Inferior parietal cortex (tissue), 1 donor: ENCODE results near the gene BRF1.
A peak's percentile ranks its signal among the peaks of the same experiment; 100 is the strongest.
"Not testable (repeated sequence)": the region's sequence is repeated elsewhere in the genome, so short reads cannot be mapped to it uniquely, and the experiment has no call there.

ENCODE experiments used
- DNase-seq: peaks from one replicate; pipeline ENCODE4 v3.0.0-alpha.2; 2016; ENCODE audit errors: extremely low spot score

Gene BRF1

DNA sequence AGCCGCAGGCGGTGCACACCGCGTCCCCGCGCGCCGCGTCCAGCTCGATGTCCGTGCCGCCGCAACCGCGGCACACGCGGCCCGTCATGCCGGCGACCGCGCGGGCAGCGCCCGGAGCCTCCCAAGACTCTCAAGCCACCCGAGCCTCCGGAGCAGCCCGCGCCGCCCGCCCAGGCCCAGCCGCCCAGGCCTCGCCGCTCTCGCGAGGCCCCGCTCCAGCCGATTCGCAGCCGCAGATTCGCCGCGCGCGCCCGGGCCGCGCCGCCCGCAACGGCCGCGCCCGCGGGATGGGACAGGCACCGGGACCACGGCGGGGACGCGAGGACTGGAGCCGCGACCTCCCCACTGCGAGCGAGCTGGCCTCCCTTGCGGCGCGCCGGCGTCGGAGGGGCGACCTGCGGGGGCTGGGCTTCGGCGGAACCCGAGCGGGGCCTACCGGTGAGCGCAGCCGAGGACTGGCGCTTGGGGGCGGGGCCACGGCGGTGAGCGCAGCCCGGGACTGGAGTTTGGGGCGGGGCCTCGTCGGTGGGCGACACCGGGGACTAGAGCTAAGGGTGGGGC is at the start of gene BRF1:
Gene BRF1 (minus strand): TSS at position 460 of the 561 bp plus-strand sequence. CDS start 372 bp downstream, at position 88.
- no peak for DNase-seq

- no peak for DNase-seq
These were observed 49.2 kb upstream of the BRF1 start for GRCh38 chr14:105349992-105350391.

GRCh38 chr14:105348945-105349699 is 48.3 kb upstream of the BRF1 start:
- no peak for DNase-seq

- no peak for DNase-seq
These were observed 47.6 kb upstream of the BRF1 start for GRCh38 chr14:105348169-105348944.

GRCh38 chr14:105347587-105347968 is 46.8 kb upstream of the BRF1 start:
- no peak for DNase-seq

DNA sequence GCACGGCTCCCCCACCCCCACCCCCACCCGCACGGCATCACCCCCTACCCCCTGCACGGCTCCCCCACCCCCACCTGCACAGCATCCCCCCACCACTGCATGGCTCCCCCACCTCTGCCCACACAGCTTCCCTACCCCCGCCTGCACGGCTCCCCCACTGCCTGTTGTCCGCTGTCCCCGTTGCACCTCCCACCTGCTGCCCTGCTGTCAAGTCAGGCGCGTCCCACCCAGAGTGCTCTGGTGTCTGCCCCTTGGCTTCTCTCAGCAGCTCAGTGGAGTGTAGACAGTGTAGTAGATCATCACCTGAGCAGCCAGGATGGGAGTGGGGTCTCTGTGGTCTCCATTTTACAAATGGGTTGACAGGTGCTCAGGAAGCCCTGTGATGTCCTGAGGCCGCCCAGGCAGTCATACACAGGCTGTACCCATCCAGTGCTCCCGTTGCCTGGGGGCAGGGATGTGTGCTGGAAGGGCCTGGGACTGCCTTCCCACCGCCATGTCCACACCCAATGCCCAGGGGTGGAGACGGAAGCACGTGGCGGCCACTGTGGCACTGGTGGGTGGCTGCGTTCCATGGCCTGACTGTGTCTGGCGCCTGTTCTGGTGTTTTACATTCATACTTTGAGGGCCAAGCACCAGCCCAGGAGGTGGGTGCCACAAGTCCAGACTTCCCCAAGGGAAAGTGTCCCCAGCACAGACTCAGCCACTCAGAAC is 46.2 kb upstream of the BRF1 start:
- DNase-seq = no peak

GRCh38 chr14:105346200-105346533 is 45.4 kb upstream of the BRF1 start:
- no peak for DNase-seq

DNA sequence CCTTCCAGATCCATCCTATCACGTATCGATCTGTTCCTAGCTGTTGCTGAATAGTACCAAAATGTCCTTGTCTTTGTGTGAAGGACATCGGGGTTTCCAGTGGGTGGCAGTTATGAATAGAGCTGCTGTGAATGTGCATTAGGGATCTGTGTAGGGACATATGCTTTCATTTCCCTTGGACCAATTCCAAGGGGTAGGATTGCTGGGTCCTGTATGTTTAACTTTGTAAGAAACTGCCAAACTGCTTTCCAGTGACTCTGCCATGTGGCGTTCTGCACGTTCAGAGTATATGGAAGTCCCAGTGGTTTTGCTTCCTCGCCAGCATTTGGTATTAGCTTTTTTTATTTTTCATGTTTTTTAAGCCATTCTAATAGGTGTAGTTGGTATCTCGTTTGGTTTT is 42.4 kb upstream of the BRF1 start:
- no peak for DNase-seq

GRCh38 chr14:105340821-105341733 is 40.3 kb upstream of the BRF1 start:
- peak; percentile 57 for DNase-seq

DNA sequence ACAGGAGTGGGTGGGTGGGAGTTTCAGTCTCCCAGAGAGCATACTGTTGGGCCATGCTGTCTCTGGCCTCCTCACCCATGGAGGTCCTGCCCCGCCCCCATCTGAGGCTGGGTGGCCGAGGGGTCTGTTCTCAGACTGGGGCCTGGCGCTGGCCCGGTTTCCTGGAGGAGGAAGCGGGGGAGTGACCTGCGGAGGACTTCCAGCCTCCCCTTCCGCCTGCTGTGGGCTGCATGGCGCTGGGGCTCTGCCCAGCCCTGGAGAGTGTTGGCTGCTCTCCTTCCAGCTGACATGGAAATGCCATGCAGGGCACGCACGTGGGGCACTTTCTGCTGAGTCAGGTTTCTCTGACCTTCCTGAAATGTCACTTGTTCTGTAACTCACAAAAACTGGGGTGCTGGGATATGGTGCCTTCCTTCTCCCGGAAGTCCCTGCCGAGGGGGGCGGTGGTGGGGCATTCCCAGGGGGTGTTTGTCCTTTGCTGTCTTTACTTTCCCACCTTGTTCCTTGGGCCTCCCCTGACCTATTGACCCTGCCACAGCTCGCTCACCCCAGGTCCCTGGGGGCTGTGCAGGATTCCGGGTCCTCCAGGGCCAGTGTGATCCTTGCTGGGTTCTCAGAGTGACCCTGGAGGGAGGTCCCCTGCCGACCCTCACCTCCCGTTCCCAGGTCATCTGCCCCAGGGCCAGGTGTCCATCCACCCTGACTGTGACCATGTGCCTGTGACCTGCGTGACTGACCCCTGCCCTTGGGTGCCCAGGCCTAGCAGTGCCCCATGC is 37.4 kb upstream of the BRF1 start:
- DNase-seq = peak; percentile 45

DNA sequence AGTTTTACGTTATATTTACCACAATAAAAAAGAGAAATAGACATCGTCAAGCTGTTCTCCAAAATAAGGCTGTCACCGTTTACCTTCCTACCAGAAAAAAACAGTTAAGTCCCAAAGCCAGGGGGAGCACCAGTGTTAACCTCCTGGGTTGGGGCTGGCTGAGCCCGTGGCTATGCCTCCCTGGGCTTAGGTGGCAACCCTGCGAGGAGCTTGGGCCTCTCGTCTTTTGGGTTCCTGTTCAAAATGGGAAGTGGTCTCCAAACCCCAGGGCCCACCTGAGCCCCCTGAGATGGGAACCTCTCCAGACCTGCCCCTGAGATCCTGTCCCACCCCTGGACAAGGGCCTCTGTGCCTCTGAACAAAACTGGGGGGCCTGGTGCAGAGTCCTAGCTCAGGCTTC is 36.6 kb upstream of the BRF1 start:
- no peak for DNase-seq

DNA sequence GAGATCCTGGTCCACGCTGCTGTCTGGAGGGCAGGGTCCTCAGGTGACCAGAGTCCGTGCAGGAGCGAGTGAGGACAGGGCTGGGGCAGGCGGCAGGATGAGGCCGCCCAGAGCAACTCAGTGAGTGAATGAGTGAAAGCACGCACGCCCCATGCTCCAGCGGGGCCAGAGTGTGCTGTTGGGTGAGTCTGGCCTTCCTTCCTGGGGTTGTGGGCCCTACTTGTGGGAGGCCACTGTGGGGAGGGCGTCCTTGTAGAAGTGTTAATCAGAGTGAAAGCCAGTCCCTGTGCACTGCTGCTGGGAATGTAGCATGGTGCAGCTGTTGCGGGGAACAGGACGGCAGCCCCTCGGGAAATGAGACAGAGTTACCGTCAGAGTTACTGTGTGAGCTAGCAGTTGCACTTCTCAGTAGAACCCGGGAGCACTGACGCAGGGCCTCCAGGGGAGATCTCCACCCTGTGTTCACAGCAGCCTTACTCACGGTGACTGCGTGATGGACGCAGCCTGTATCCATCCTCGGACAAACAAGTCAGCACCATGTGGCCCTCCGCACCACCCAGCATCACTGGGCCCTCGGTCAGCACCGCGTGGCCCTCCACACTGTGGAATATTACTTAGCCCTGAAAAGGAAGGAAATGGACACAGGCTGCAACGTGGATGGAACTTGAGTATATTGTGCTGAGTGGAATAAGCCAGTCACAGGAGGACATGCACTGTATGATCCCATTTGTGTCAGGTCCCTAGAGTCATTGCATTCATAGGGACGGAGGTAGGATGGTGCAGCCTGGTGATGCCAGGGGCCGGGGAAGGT is 35.9 kb upstream of the BRF1 start:
- DNase-seq = no peak

DNA sequence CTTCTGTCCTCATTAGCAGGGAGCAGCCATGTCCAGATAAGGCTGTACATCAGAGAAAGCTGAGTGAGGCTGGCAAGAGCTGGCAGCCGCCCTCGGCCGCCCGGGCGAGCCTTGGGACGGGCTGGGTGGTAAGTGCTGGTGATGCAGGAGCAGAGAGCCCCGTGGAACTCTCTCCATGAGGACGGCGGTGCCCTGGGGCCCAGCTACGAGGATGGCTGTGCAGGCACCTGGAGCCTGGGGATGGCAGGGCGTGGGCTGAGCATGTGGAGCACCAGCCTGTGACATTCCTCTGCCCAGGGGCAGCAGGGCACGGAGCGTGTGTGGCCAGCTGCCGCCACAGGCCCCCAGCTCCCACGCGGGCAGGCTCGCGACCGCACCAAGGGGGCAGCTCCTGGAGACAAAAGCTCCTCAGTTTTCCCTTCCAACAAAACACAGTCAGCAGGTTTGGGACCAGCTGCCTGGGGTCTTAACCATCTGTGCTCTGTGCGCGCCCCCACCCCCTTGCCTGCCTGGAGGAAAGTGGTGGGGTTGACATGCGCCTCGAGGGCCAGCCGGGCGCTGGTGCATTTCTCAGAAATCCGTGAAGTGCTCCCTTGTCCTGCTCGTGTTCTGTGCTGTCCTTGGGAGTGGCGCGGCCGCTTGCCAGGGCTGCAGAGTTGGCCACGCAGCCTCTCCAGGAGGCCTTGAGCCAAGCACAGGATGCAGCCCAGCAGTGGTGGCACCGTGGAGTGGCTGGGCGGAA is 35.1 kb upstream of the BRF1 start:
- peak; percentile 22 for DNase-seq

- DNase-seq = not testable (repeated sequence)
These were observed 34.4 kb upstream of the BRF1 start for GRCh38 chr14:105335231-105335542.

DNA sequence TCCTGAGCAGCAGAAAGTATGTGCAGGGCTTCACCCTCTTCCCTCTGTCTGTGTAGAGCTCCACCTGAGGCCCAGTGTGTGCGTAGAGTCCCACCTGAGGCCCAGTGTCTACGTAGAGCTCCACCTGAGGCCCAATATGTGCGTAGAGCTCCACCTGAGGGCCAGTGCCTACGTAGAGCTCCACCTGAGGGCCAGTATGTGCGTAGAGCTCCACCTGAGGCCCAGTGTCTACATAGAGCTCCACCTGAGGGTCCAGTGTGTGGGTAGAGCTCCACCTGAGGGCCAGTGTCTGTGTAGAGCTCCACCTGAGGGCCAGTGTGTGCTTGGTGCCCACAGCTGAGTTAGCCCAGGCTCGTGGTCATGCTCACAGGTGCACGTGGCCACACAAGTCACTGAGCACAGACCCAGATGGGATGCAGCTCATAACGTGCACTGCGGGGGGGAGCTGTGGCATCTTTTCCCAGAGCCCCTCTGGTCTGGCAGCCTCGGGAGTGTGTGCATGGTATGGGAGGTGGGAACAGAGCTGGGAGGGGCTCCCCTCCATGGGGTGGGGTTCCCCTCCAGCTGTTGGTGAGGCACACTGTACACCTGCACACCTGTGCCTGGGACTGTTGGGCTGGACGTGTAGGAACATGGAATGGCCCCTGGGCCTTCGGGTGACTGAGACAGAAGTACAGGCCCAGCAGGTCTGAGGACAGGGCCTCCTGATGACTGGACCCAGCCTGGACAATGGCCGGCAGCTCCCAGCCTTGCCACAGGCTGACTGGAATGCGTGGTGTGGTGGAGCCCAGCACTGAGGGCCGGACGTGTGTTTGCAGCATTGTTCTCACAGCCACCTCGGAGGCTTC is 33.8 kb upstream of the BRF1 start:
- DNase-seq = no peak

DNA sequence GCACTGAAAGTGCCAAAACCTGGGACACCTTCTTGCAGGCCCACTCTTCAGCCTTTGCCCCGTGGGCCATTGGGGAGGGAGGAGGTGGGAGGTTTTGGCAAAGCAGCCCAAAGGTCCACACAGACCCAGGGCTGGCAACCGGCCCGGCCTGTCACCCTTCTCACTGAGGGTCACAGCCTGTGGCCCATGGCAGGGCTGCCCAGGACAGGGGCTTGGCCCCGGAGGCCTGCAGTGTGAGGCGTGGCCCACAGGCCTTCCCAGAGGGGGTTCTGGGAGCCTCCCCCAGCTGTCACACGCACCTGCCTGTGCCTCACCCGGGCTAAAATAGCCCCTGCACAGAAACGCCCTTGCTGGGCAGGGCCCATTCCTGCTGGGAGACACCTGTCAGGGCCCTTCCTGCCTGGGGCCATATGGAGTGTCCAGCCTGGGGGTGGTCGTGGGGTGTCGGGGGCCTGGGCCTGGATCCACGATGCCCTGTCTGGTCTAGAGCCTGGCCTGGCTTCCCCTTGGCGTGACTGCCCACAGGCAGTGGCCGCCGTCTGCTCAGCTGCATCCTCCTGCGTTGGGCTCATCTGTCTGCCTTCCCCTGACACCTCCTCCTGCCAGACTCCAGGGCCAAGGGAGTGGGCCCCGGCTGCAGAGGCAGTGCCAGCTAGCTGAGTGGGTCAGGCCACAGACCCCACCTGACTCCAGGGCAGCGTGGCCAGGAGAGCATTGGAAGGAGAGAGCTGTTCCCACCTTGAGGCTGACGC is 33.0 kb upstream of the BRF1 start:
- no peak for DNase-seq

- DNase-seq = no peak
These were observed 32.3 kb upstream of the BRF1 start for GRCh38 chr14:105333020-105333490.
